H1 (cell line): ENCODE data around the gene PIK3R4. TPM values are rescaled to one million over a fixed set of nuclear protein-coding genes. Genes with fewer than 3 reads are reported as not detected.

Experiments
- CHD7 ChIP-seq: fragments of 300-600 bp; sonication (generic); IDR thresholded peaks from 2 replicates; pipeline ENCODE4 v1.7.1; 2012; ENCODE audit warnings: low read length, moderate library complexity, mild to moderate bottlenecking, inconsistent platforms; ENCODE audit not compliant: insufficient replicate concordance
- KDM1A ChIP-seq: fragments of 200-600, 300-600 bp; sonication (generic); IDR thresholded peaks from 2 replicates; pipeline ENCODE4 v1.7.1; 2016; ENCODE audit warnings: mild to moderate bottlenecking, low read length, borderline replicate concordance
- polyA plus RNA-seq, 7 experiments: library from polyadenylated mRNA; depleted of rRNA in 3 of 7; stranded (reverse) in 5 of 7; unstranded in 2 of 7; fragments of >200 nt in 5 of 7; fragments of 200-250 nt in 2 of 7; gene quantifications; 1 replicate in 5 of 7; 2 replicates in 1 of 7; 4 replicates in 1 of 7; pipeline versions ENCODE4 v1.2.1 to v1.2.3, GENCODE V29; 2011 to 2013; ENCODE audit warnings: missing spikeins in 2 of 7, mixed read lengths in 2 of 7
- total RNA-seq: library from RNA; stranded (reverse); fragmentation: NEBNext Ultra II Directional; extraction: Animal tissue kit (Norgen Biotek cat#: 25700); gene quantifications from 2 replicates; pipeline ENCODE4 v1.2.1, GENCODE V29; 2021

The PIK3R4 gene
- total and polyA plus RNA-seq, 2 of the 8 experiments (the other 6 are each of a cell fraction or from before 2014, with no cell fraction given) = 43.8 to 87.4 TPM

DNA sequence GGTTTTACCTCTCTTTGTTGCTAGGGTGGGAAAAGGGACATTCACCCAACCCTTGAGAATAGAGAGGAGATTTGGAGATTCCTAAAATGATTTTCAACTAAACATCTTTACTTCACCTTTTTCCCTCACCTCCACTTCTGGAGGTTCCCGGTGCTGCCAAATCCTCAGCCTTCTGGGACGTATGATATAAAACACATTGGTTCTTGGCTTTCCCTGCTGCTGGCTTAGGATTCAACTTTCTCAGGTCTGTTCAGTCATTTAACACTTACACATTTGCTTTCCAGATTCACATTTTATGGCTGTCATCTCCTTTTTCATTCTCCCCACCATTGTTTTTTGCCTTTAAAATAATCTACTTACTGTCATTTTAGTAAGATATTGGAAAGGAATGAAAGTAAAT lies 106.6 kb downstream of the PIK3R4 start (continued):
- no peak for TF ChIP-seq CHD7
- TF ChIP-seq KDM1A = no peak
